ENCODE measurements around the gene SMDT1. TPM values are rescaled to one million over a fixed set of nuclear protein-coding genes. Genes with fewer than 3 reads are reported as not detected.

The SMDT1 gene
- total and polyA plus RNA-seq, 10 of the 15 experiments (the other 5 are each of a cell fraction or from before 2014, with no cell fraction given), result 19.7 to 176 (median 66.3) TPM

GRCh38 chr22:42090596-42091454, 11.3 kb downstream of the SMDT1 start, which contains the start of gene NDUFA6 (continued):
- TF ChIP-seq ETV6 (conservative IDR thresholded peaks at IDR 0.05 in 1 of 2, IDR thresholded peaks at IDR 0.05 in 1 of 2; ENCODE audit: borderline replicate concordance in 1 of 2, low read depth in 1 of 2) (no peak), HCFC1 (IDR thresholded peaks at IDR 0.05; ENCODE audit: low read length) (peak; percentile 26; the same call in 1 of the 2 replicates), USF2 (IDR thresholded peaks at IDR 0.05; ENCODE audit: borderline replicate concordance, low read depth, low read length) (no peak), ASH2L (IDR thresholded peaks at IDR 0.05; ENCODE audit: borderline replicate concordance, low read depth) (no peak), NRF1 (conservative IDR thresholded peaks at IDR 0.05; ENCODE audit: low read depth, low read length) (peak; percentile 98), SUPT20H (IDR thresholded peaks at IDR 0.05; ENCODE audit: borderline replicate concordance, control insufficient read depth, low read depth, low read length) (no peak), EED (IDR thresholded peaks at IDR 0.05; ENCODE audit: low read depth) (no peak), ZNF24 (IDR thresholded peaks at IDR 0.05) (peak; percentile 21; the same call in 1 of the 2 replicates), SUZ12 (IDR thresholded peaks at IDR 0.05; ENCODE audit: unreplicated experiment) (no peak), MYB (IDR thresholded peaks at IDR 0.05; ENCODE audit: borderline replicate concordance, low read depth, low read length) (0 out of 2 replicates have a peak, but pooled peaks have one; percentile 30), SP1 (IDR thresholded peaks at IDR 0.05; ENCODE audit: low read depth, low read length) (peak; percentile 91), ZSCAN29 (IDR thresholded peaks at IDR 0.05) (no peak), NR2C1 (IDR thresholded peaks at IDR 0.05) (no peak), STAT1 (conservative IDR thresholded peaks at IDR 0.05) (no peak), NFXL1 (IDR thresholded peaks at IDR 0.05; ENCODE audit: borderline replicate concordance) (no peak), CHD2 (IDR thresholded peaks at IDR 0.05; ENCODE audit: borderline replicate concordance, low read depth, low read length) (peak; percentile 62; the same call in 1 of the 2 replicates), CUX1 (IDR thresholded peaks at IDR 0.05; ENCODE audit: insufficient replicate concordance, low read depth, low read length) (no peak), PAX8 (IDR thresholded peaks at IDR 0.05) (no peak), CHD4 (IDR thresholded peaks at IDR 0.05) (no peak)
- TF ChIP-seq, protein P1, sequence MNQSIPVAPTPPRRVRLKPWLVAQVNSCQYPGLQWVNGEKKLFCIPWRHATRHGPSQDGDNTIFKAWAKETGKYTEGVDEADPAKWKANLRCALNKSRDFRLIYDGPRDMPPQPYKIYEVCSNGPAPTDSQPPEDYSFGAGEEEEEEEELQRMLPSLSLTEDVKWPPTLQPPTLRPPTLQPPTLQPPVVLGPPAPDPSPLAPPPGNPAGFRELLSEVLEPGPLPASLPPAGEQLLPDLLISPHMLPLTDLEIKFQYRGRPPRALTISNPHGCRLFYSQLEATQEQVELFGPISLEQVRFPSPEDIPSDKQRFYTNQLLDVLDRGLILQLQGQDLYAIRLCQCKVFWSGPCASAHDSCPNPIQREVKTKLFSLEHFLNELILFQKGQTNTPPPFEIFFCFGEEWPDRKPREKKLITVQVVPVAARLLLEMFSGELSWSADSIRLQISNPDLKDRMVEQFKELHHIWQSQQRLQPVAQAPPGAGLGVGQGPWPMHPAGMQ (IDR thresholded peaks at IDR 0.05; ENCODE audit: borderline replicate concordance), result no peak
- TF ChIP-seq, protein P2, sequence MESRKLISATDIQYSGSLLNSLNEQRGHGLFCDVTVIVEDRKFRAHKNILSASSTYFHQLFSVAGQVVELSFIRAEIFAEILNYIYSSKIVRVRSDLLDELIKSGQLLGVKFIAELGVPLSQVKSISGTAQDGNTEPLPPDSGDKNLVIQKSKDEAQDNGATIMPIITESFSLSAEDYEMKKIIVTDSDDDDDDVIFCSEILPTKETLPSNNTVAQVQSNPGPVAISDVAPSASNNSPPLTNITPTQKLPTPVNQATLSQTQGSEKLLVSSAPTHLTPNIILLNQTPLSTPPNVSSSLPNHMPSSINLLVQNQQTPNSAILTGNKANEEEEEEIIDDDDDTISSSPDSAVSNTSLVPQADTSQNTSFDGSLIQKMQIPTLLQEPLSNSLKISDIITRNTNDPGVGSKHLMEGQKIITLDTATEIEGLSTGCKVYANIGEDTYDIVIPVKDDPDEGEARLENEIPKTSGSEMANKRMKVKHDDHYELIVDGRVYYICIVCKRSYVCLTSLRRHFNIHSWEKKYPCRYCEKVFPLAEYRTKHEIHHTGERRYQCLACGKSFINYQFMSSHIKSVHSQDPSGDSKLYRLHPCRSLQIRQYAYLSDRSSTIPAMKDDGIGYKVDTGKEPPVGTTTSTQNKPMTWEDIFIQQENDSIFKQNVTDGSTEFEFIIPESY (IDR thresholded peaks at IDR 0.05), result no peak
